ENCODE data around the gene HSPG2. TPM values are rescaled to one million over a fixed set of nuclear protein-coding genes. Genes with fewer than 3 reads are reported as not detected.

HSPG2 gene
- total RNA-seq, 1 donor, result 265 TPM

DNA sequence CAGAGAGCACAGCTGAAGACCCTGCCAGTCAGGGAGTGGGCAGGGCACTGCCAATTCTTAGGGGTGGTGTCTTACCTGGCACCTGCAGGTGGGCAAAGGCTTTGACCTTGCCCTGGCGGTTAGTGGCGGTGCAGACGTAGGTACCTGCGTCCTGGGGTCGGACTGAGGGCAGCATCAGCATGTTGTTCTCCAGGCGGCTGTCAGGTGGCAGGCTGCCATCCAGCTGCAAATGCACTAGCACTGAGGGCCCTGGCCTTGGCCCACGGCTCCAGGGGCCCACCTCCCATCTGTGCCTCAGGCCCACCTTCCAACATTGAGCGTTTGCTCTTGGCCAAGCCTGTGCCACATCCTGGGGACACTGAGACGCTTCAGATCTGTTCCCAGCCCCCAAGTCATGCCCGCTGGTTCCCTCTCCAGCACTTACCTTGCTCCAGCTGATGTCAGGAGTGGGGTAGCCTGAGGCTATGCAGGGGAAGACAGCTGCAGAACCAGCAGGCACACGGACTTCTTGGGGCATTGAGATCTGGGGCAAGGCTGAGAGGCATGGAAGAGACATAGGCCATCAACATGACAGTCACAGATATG, 103.6 kb downstream of the HSPG2 start:
- Histone ChIP-seq H3K27me3 (ENCODE audit: insufficient read depth, low read length) (no peaks in the 10 kb centered on the region), H3K4me1 (ENCODE audit: insufficient read depth, low read length) (no peaks in the 10 kb centered on the region), H3K27ac (ENCODE audit: low read depth, low read length) (no peak overlapping the region), H3K4me2 (ENCODE audit: insufficient read depth, low read length) (no peak overlapping the region), H3K79me2 (ENCODE audit: insufficient read depth, low read length) (no peaks in the 10 kb centered on the region), H2AFZ (ENCODE audit: low read length) (no peak overlapping the region), H3K36me3 (ENCODE audit: insufficient read depth, low read length) (peaks cover 89% of the 10 kb centered on the region), H3K4me3 (ENCODE audit: insufficient read depth, low read length) (no peak overlapping the region), H4K20me1 (ENCODE audit: insufficient read depth, low read length) (peaks cover 49% of the 10 kb centered on the region), H3K9me3 (ENCODE audit: low read depth, low read length) (no peaks in the 10 kb centered on the region)
- no peak for TF ChIP-seq CTCF (IDR thresholded peaks at IDR 0.05; ENCODE audit: extremely low read depth, low read depth, low read length)
- DNase-seq (ENCODE audit: insufficient read length, low spot score, missing footprints), result no peak

GRCh38 chr1:21831454-21831970, 105.6 kb downstream of the HSPG2 start:
- no peaks in the 10 kb centered on the region for H3K4me1 ChIP-seq (ENCODE audit: insufficient read depth, low read length)
- no peaks in the 10 kb centered on the region for H3K79me2 ChIP-seq (ENCODE audit: insufficient read depth, low read length)
- no peak overlapping the region for H3K4me2 ChIP-seq (ENCODE audit: insufficient read depth, low read length)
- H3K27ac ChIP-seq (ENCODE audit: low read depth, low read length), result no peak overlapping the region
- H4K20me1 ChIP-seq (ENCODE audit: insufficient read depth, low read length), result peaks cover 45% of the 10 kb centered on the region
- peaks cover 89% of the 10 kb centered on the region for H3K36me3 ChIP-seq (ENCODE audit: insufficient read depth, low read length)
- H3K4me3 ChIP-seq (ENCODE audit: insufficient read depth, low read length), result no peak overlapping the region
- no peaks in the 10 kb centered on the region for H3K27me3 ChIP-seq (ENCODE audit: insufficient read depth, low read length)
- DNase-seq (ENCODE audit: insufficient read length, low spot score, missing footprints), result no peak
- H2AFZ ChIP-seq (ENCODE audit: low read length), result no peak overlapping the region
- no peaks in the 10 kb centered on the region for H3K9me3 ChIP-seq (ENCODE audit: low read depth, low read length)
- TF ChIP-seq CTCF (IDR thresholded peaks at IDR 0.05; ENCODE audit: extremely low read depth, low read depth, low read length), result no peak

GRCh38 chr1:21830792-21831453, 106.2 kb downstream of the HSPG2 start:
- H3K9me3 ChIP-seq (ENCODE audit: low read depth, low read length), result no peaks in the 10 kb centered on the region
- H4K20me1 ChIP-seq (ENCODE audit: insufficient read depth, low read length), result peaks cover 44% of the 10 kb centered on the region
- H3K27ac ChIP-seq (ENCODE audit: low read depth, low read length), result no peak overlapping the region
- no peaks in the 10 kb centered on the region for H3K79me2 ChIP-seq (ENCODE audit: insufficient read depth, low read length)
- H3K4me2 ChIP-seq (ENCODE audit: insufficient read depth, low read length), result no peak overlapping the region
- no peak overlapping the region for H3K4me3 ChIP-seq (ENCODE audit: insufficient read depth, low read length)
- no peaks in the 10 kb centered on the region for H3K27me3 ChIP-seq (ENCODE audit: insufficient read depth, low read length)
- no peak for TF ChIP-seq CTCF (IDR thresholded peaks at IDR 0.05; ENCODE audit: extremely low read depth, low read depth, low read length)
- no peak for DNase-seq (ENCODE audit: insufficient read length, low spot score, missing footprints)
- no peak overlapping the region for H2AFZ ChIP-seq (ENCODE audit: low read length)
- H3K36me3 ChIP-seq (ENCODE audit: insufficient read depth, low read length), result peaks cover 90% of the 10 kb centered on the region
- H3K4me1 ChIP-seq (ENCODE audit: insufficient read depth, low read length), result no peaks in the 10 kb centered on the region

DNA sequence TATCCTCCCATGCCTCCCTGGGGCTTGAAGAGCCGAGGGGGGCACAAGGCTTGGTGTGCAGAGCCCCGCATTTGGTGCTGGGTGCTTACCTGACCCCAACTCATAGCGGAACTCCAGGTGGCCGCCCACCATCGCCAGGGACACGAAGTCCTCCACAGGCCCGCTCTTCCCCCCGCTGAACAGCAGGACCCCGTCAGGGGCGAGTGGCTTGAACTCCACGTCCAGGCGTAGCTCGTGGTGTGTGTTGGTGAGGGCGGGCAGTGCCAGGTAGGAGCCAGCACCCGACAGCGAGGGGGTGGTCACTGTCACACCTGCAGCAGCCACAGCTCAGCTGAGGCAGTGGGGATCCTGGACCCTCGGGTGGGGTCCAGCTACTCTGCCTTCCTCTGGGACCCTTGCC, 107.8 kb downstream of the HSPG2 start:
- no peaks in the 10 kb centered on the region for H3K27me3 ChIP-seq (ENCODE audit: insufficient read depth, low read length)
- no peak overlapping the region for H3K4me2 ChIP-seq (ENCODE audit: insufficient read depth, low read length)
- H3K79me2 ChIP-seq (ENCODE audit: insufficient read depth, low read length), result no peaks in the 10 kb centered on the region
- H3K36me3 ChIP-seq (ENCODE audit: insufficient read depth, low read length), result peaks cover 89% of the 10 kb centered on the region
- H3K27ac ChIP-seq (ENCODE audit: low read depth, low read length), result no peak overlapping the region
- H3K9me3 ChIP-seq (ENCODE audit: low read depth, low read length), result no peaks in the 10 kb centered on the region
- no peaks in the 10 kb centered on the region for H3K4me1 ChIP-seq (ENCODE audit: insufficient read depth, low read length)
- TF ChIP-seq CTCF (IDR thresholded peaks at IDR 0.05; ENCODE audit: extremely low read depth, low read depth, low read length), result no peak
- no peak overlapping the region for H2AFZ ChIP-seq (ENCODE audit: low read length)
- DNase-seq (ENCODE audit: insufficient read length, low spot score, missing footprints), result peak; percentile 86
- no peak overlapping the region for H3K4me3 ChIP-seq (ENCODE audit: insufficient read depth, low read length)
- peaks cover 39% of the 10 kb centered on the region for H4K20me1 ChIP-seq (ENCODE audit: insufficient read depth, low read length)
